ENCODE results near the gene LDHAL6A. TPM values are rescaled to one million over a fixed set of nuclear protein-coding genes. Genes with fewer than 3 reads are reported as not detected.

The LDHAL6A gene
- total RNA-seq, 4 donors from 2014 or later: not detected

DNA sequence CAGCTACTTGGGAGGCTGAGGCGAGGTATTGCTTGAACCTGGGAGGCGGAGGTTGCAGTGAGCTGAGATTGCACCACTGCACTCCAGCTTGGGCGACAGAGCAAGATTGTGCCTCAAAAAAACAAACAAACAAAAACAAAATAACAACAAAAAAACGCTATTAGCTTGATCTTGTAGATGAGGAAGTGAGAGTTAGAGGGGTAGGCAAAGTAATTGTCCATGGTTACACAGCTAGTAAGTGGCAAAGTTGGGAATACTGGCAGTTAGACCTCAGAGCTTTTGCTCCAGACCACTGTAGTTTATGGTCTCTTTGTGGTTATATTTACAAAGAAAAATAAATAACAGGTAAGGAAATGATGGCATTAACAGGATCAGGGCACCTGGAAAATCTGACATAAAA, 28.4 kb upstream of the LDHAL6A start:
- 73 to 77% methylated on average over 4 of the region's 4 CpGs for WGBS, 2 donors
- H3K4me3 ChIP-seq (ENCODE audit: low read depth, poor library complexity, severe bottlenecking): no peak overlapping the region
- no peak for DNase-seq (ENCODE audit: low spot score in 2 of 2)
- TF ChIP-seq, protein P1, sequence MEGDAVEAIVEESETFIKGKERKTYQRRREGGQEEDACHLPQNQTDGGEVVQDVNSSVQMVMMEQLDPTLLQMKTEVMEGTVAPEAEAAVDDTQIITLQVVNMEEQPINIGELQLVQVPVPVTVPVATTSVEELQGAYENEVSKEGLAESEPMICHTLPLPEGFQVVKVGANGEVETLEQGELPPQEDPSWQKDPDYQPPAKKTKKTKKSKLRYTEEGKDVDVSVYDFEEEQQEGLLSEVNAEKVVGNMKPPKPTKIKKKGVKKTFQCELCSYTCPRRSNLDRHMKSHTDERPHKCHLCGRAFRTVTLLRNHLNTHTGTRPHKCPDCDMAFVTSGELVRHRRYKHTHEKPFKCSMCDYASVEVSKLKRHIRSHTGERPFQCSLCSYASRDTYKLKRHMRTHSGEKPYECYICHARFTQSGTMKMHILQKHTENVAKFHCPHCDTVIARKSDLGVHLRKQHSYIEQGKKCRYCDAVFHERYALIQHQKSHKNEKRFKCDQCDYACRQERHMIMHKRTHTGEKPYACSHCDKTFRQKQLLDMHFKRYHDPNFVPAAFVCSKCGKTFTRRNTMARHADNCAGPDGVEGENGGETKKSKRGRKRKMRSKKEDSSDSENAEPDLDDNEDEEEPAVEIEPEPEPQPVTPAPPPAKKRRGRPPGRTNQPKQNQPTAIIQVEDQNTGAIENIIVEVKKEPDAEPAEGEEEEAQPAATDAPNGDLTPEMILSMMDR (IDR thresholded peaks at IDR 0.05): no peak
- TF ChIP-seq POLR2A (IDR thresholded peaks at IDR 0.05): no peak
- intact Hi-C loops (cut with DNase I; ENCODE audit: low total_unique reads): no loop called here

DNA sequence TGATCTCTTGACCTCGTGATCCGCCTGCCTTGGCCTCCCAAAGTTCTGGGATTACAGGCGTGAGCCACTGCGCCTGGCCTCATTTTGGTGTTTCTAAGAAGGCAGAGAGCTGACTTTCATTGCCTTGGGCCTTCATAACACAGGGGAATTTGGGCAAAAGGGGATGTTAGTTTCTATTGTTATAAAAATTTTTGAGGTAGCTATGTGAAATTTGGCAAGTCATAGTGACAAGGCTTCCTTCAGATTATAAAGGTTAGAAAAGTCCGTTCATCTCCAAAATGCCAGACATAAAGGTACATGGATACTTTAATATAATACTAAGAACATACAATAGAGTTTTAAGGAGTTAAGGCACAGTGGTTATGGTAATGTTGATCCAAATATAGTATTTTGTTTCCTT, 26.3 kb upstream of the LDHAL6A start:
- TF ChIP-seq, protein P1 (IDR thresholded peaks at IDR 0.05): no peak
- TF ChIP-seq POLR2A (IDR thresholded peaks at IDR 0.05): no peak
- DNase-seq (ENCODE audit: low spot score in 2 of 2): no peak
- 86 to 87% methylated on average over 5 of the region's 5 CpGs for WGBS, 2 donors
- intact Hi-C loops (cut with DNase I; ENCODE audit: low total_unique reads): no loop called here
- H3K4me3 ChIP-seq (ENCODE audit: low read depth, poor library complexity, severe bottlenecking): no peak overlapping the region

DNA sequence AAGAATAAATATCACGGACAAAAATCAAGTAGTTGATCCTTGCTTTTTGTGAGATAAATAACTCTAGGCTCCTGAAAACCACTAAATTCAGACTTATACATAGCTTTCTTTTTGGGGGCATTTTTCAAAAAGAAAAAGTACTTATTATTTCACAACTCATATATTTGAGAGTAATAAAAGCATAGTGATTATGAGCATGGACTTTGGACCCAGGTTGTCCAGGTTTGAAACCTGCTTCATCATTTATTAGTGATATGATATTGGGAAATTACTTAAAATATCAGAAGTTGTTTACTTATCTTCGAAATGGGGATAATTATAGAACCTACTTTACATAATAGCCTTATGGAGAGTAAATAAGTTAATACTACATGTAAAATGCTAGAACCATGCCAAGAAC, 17.0 kb upstream of the LDHAL6A start:
- no peak for DNase-seq (ENCODE audit: low spot score in 2 of 2)
- no peak overlapping the region for H3K4me3 ChIP-seq (ENCODE audit: low read depth, poor library complexity, severe bottlenecking)
- TF ChIP-seq, protein P1 (IDR thresholded peaks at IDR 0.05): no peak
- TF ChIP-seq POLR2A (IDR thresholded peaks at IDR 0.05): no peak
- WGBS, 2 donors: 78 to 83% methylated on average over 2 of the region's 2 CpGs
- intact Hi-C loops (cut with DNase I; ENCODE audit: low total_unique reads): no loop called here

DNA sequence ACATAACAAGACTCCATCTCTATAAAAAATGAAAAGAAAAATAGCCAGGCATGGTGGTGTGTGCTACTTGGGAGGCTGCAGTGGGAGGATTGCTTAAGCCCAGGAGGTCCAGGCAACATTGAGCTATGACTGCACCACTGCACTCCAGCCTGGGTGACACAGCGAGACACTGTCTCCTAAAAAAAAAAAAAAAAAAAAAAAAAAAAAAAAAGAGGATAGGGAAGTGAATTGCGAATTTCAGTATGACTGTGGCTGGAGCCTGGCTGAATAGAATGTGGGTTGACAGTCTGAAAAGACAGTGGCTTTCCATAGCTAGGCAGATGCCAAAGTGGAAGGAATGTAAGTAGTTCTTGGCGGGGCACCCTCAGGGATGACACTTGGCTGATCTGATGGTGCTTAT, 6.4 kb upstream of the LDHAL6A start:
- TF ChIP-seq POLR2A (IDR thresholded peaks at IDR 0.05): no peak
- TF ChIP-seq, protein P1 (IDR thresholded peaks at IDR 0.05): no peak
- H3K4me3 ChIP-seq (ENCODE audit: low read depth, poor library complexity, severe bottlenecking): no peak overlapping the region
- WGBS, 2 donors: 79% methylated on average over 3 of the region's 3 CpGs
- intact Hi-C loops (cut with DNase I; ENCODE audit: low total_unique reads): no loop called here
- DNase-seq (ENCODE audit: low spot score in 2 of 2): no peak

DNA sequence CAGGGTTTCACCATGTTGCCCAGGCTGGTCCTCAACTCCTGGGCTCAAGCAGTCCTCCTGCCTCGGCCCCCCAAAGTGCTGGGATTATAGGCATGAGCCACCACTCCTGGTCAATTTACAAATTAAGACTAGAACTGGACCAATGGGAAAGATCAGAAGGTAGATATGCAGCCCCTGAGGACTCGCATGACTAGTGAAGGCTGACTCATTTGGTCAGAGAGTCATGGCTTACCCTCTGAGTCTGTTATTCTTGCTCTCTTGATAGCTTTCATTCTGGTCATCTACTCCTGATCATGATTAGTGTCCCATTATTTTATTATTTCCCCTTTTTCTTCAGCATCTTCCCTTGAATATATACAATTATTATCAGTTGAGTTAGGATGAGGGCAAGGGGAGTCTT, 2.7 kb upstream of the LDHAL6A start:
- intact Hi-C loops (cut with DNase I; ENCODE audit: low total_unique reads): no loop called here
- WGBS, 2 donors: 72 to 79% methylated on average over 2 of the region's 2 CpGs
- DNase-seq (ENCODE audit: low spot score in 2 of 2): no peak
- H3K4me3 ChIP-seq (ENCODE audit: low read depth, poor library complexity, severe bottlenecking): no peak overlapping the region
- TF ChIP-seq, protein P1 (IDR thresholded peaks at IDR 0.05): no peak
- no peak for TF ChIP-seq POLR2A (IDR thresholded peaks at IDR 0.05)

DNA sequence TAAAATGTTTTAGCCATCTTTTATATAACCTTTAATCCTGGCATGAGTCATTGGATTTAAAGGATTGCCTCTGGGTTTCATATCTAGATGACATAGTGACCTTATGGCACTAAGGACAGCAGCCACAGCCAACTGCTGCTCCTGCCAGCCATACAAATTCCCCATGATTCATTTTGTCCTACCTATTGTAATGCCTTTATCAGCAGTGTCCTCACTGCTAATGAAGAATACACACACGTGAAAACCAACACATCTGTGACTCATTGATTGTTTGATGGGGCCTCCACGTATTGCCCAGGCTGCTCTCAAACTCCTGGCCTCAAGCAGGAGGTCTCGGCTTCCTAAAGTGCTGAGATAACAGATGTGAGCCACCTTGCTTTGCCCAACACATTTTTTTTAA, 1.8 kb downstream of the LDHAL6A start:
- no peak for DNase-seq (ENCODE audit: low spot score in 2 of 2)
- TF ChIP-seq, protein P1 (IDR thresholded peaks at IDR 0.05): no peak
- TF ChIP-seq POLR2A (IDR thresholded peaks at IDR 0.05): no peak
- WGBS, 2 donors: 41 to 51% methylated on average over 3 of the region's 3 CpGs

More for the DNA sequence above, 1.8 kb downstream of the LDHAL6A start:
- intact Hi-C loops (cut with DNase I; ENCODE audit: low total_unique reads): no loop called here
- H3K4me3 ChIP-seq (ENCODE audit: low read depth, poor library complexity, severe bottlenecking): no peak overlapping the region

Data from lower leg skin (tissue), 4 donors.